ENCODE measurements around the gene SSH2.

- no peak for TF ChIP-seq EZH2 (IDR thresholded peaks at IDR 0.05; ENCODE audit: borderline replicate concordance, low read length)
- TF ChIP-seq, protein P1, sequence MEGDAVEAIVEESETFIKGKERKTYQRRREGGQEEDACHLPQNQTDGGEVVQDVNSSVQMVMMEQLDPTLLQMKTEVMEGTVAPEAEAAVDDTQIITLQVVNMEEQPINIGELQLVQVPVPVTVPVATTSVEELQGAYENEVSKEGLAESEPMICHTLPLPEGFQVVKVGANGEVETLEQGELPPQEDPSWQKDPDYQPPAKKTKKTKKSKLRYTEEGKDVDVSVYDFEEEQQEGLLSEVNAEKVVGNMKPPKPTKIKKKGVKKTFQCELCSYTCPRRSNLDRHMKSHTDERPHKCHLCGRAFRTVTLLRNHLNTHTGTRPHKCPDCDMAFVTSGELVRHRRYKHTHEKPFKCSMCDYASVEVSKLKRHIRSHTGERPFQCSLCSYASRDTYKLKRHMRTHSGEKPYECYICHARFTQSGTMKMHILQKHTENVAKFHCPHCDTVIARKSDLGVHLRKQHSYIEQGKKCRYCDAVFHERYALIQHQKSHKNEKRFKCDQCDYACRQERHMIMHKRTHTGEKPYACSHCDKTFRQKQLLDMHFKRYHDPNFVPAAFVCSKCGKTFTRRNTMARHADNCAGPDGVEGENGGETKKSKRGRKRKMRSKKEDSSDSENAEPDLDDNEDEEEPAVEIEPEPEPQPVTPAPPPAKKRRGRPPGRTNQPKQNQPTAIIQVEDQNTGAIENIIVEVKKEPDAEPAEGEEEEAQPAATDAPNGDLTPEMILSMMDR (conservative IDR thresholded peaks at IDR 0.05 in 1 of 2, IDR thresholded peaks at IDR 0.05 in 1 of 2; ENCODE audit: extremely low read depth in 1 of 2, insufficient read depth in 1 of 2, low read depth in 1 of 2, low read length in 2 of 2) = no peak
Measured at GRCh38 chr17:29623283-29623647, 306.8 kb downstream of the SSH2 start.

Data from mammary epithelial cell (primary cell).